Parathyroid adenoma (tissue), 2 donors: ENCODE measurements around the gene OR1E2.
"Not testable (repeated sequence)": the region's sequence is repeated elsewhere in the genome, so short reads cannot be mapped to it uniquely, and the experiment has no call there.

Experiments used
- H2AFZ ChIP-seq: fragments of 300-600 bp; sonication (generic); one replicate; pipeline ENCODE4 v1.7.0; 2017; ENCODE audit warnings: antibody characterized with exemption, mild to moderate bottlenecking
- H3K27ac ChIP-seq: fragments of 300-600 bp; sonication (generic); one replicate; pipeline ENCODE4 v1.7.0; 2017
- H3K27me3 ChIP-seq: fragments of 300-600 bp; sonication (generic); one replicate; pipeline ENCODE4 v1.7.0; 2017; ENCODE audit warnings: low read length; ENCODE audit not compliant: control insufficient read depth, insufficient read depth
- H3K36me3 ChIP-seq: fragments of 300-600 bp; sonication (generic); one replicate; pipeline ENCODE4 v1.7.0; 2017; ENCODE audit warnings: low read length; ENCODE audit not compliant: control insufficient read depth, insufficient read depth
- H3K4me1 ChIP-seq: fragments of 300-600 bp; sonication (generic); one replicate; pipeline ENCODE4 v1.7.0; 2017; ENCODE audit warnings: control low read depth
- H3K4me2 ChIP-seq: fragments of 300-600 bp; sonication (generic); one replicate; pipeline ENCODE4 v1.7.0; 2017; ENCODE audit warnings: low read length
- H3K4me3 ChIP-seq: fragments of 300-600 bp; sonication (generic); one replicate; pipeline ENCODE4 v1.7.0; 2017; ENCODE audit warnings: low read depth, low read length
- H3K79me2 ChIP-seq: fragments of 300-600 bp; sonication (generic); one replicate; pipeline ENCODE4 v1.7.0; 2017; ENCODE audit warnings: control low read depth
- H3K9ac ChIP-seq: fragments of 300-600 bp; sonication (generic); one replicate; pipeline ENCODE4 v1.7.0; 2017; ENCODE audit warnings: mild to moderate bottlenecking
- H3K9me3 ChIP-seq: fragments of 300-600 bp; sonication (generic); one replicate; pipeline ENCODE4 v1.7.0; 2017; ENCODE audit warnings: low read length; ENCODE audit not compliant: control insufficient read depth
- CTCF ChIP-seq: fragments of 300-600 bp; sonication (generic); IDR thresholded peaks from one replicate; pipeline ENCODE4 v1.7.0; 2017; ENCODE audit warnings: antibody characterized with exemption, mild to moderate bottlenecking
- donor health status: primary hyperparathyroidism.

The OR1E2 gene

GRCh38 chr17:3448059-3448665 lies 14.5 kb upstream of the OR1E2 start:
- Histone ChIP-seq H3K9me3 (no peaks in the 10 kb centered on the region), H3K27me3 (no peaks in the 10 kb centered on the region), H3K4me1 (no peaks in the 10 kb centered on the region), H3K4me3 (no peak overlapping the region), H3K27ac (no peak overlapping the region), H3K9ac (no peak overlapping the region), H3K4me2 (no peak overlapping the region), H2AFZ (no peak overlapping the region), H3K79me2 (no peaks in the 10 kb centered on the region), H3K36me3 (no peaks in the 10 kb centered on the region)
- no peak for TF ChIP-seq CTCF

GRCh38 chr17:3447625-3448024 lies 14.0 kb upstream of the OR1E2 start:
- Histone ChIP-seq H3K4me2 (no peak overlapping the region), H3K27ac (no peak overlapping the region), H3K9ac (no peak overlapping the region), H3K4me1 (no peaks in the 10 kb centered on the region), H3K9me3 (no peaks in the 10 kb centered on the region), H3K36me3 (no peaks in the 10 kb centered on the region), H3K27me3 (no peaks in the 10 kb centered on the region), H3K4me3 (no peak overlapping the region), H3K79me2 (no peaks in the 10 kb centered on the region), H2AFZ (no peak overlapping the region)
- TF ChIP-seq CTCF, result no peak

GRCh38 chr17:3440451-3440850 lies 6.8 kb upstream of the OR1E2 start:
- Histone ChIP-seq H2AFZ (no peak overlapping the region), H3K79me2 (no peaks in the 10 kb centered on the region), H3K4me3 (no peak overlapping the region), H3K4me2 (no peak overlapping the region), H3K36me3 (no peaks in the 10 kb centered on the region), H3K9me3 (no peaks in the 10 kb centered on the region), H3K27ac (no peak overlapping the region), H3K9ac (no peak overlapping the region), H3K27me3 (no peaks in the 10 kb centered on the region), H3K4me1 (no peaks in the 10 kb centered on the region)
- TF ChIP-seq CTCF, result no peak

GRCh38 chr17:3438368-3438767 lies 4.7 kb upstream of the OR1E2 start:
- no peak overlapping the region for H3K4me3 ChIP-seq
- no peak overlapping the region for H2AFZ ChIP-seq
- no peak overlapping the region for H3K27ac ChIP-seq
- H3K4me1 ChIP-seq, result no peaks in the 10 kb centered on the region
- no peak overlapping the region for H3K9ac ChIP-seq
- no peaks in the 10 kb centered on the region for H3K27me3 ChIP-seq
- no peaks in the 10 kb centered on the region for H3K36me3 ChIP-seq
- H3K9me3 ChIP-seq, result no peaks in the 10 kb centered on the region
- no peaks in the 10 kb centered on the region for H3K79me2 ChIP-seq
- no peak for TF ChIP-seq CTCF
- no peak overlapping the region for H3K4me2 ChIP-seq

GRCh38 chr17:3433215-3433614 lies 426 bp downstream of the OR1E2 start:
- not testable (repeated sequence) for H3K9me3 ChIP-seq, H2AFZ ChIP-seq, H3K4me3 ChIP-seq, H3K79me2 ChIP-seq, H3K36me3 ChIP-seq, H3K9ac ChIP-seq, H3K27me3 ChIP-seq, H3K27ac ChIP-seq, H3K4me1 ChIP-seq, H3K4me2 ChIP-seq
